Measurements from ENCODE around the gene ANXA4.

ANXA4 gene

DNA sequence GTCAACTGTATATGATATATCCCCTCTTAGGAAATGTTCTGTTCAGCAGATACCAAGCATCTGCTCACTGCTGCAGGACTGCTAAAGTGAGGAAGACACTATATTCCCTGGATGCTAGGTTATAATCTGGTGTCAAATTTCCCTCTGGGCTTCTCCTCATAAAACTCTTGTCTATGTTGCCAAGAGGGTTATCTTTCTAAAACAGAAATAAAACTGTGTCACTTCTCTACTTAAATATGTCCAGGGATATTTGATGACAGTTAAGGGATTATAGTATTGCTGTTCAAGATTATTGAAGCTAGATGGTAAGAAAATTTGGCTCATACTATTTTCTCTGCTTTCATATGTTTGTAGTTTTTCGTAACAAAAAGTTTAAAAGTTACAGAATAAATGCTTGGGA lies 121.4 kb downstream of the ANXA4 start:
- DNase-seq = no peak

Data from activated gamma-delta T cell (primary cell).